Spleen (tissue), 7 donors: ENCODE results near the gene ALK.

Source experiments
- POLR2A ChIP-seq, 3 donors: fragments of 450-650 bp; IDR thresholded peaks; one replicate each; pipeline ENCODE4 v1.5.1; 2017; ENCODE audit warnings: antibody characterized with exemption in 3 of 3, mild to moderate bottlenecking in 1 of 3
- TF ChIP-seq, protein P1 (sequence below), 11 experiments: fragments of 200-600 bp in 7 of 11; fragments of 450-650 bp in 4 of 11; sonication (generic) in 4 of 11; IDR thresholded peaks in 8 of 11; conservative IDR thresholded peaks in 3 of 11; 1 replicate in 7 of 11; 2 replicates in 4 of 11; pipeline versions ENCODE4 v1.4.0 to v1.8.0; 2016 to 2021; ENCODE audit warnings: antibody characterized with exemption in 11 of 11, inconsistent platforms in 4 of 11, mild to moderate bottlenecking in 1 of 11
- donor health status: DM: no; HTN: no; CAD: no; lungs with moderate emphysema.
- donor health status: DM: no; HTN: no; CAD: no.
- donor health status: DM: no; HTN: no; CAD: no.

DNA sequence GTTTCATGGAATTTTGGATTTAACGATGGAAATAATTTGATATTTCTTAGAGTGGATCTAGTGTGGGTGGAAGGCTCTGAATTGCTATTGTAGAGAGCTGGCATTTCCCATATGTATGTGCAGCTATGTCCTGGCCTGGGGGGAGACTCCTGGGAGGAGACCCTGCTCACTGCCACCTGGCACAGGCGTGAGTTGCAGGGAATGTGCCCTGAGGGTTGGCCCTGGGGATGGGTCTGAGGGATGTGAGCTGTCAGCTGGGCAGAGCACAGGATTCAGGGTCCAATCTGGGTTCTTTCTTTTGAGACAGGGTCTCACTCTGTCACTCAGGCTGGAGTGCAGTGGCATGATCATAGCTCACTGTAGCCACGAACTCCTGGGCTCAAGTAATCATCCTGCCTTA lies 686.0 kb downstream of the ALK start:
- TF ChIP-seq, protein P1, sequence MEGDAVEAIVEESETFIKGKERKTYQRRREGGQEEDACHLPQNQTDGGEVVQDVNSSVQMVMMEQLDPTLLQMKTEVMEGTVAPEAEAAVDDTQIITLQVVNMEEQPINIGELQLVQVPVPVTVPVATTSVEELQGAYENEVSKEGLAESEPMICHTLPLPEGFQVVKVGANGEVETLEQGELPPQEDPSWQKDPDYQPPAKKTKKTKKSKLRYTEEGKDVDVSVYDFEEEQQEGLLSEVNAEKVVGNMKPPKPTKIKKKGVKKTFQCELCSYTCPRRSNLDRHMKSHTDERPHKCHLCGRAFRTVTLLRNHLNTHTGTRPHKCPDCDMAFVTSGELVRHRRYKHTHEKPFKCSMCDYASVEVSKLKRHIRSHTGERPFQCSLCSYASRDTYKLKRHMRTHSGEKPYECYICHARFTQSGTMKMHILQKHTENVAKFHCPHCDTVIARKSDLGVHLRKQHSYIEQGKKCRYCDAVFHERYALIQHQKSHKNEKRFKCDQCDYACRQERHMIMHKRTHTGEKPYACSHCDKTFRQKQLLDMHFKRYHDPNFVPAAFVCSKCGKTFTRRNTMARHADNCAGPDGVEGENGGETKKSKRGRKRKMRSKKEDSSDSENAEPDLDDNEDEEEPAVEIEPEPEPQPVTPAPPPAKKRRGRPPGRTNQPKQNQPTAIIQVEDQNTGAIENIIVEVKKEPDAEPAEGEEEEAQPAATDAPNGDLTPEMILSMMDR (IDR thresholded peaks at IDR 0.05 in 8 of 11, conservative IDR thresholded peaks at IDR 0.05 in 3 of 11), result no peak
- no peak for TF ChIP-seq POLR2A (IDR thresholded peaks at IDR 0.05)
